SK-N-SH (cell line): ENCODE results near the gene GMPR. TPM values are rescaled to one million over a fixed set of nuclear protein-coding genes. Genes with fewer than 3 reads are reported as not detected.

Experiments used
- CTCF ChIA-PET: fragments of 300-600, 350-600 bp; formaldehyde crosslinking; extraction: SDS; loops from one replicate; lab custom pipeline; 2021; lab: Yijun Ruan, JAX
- POLR2A ChIA-PET: fragments of 350-600 bp; sonication (Branson Sonifier 250); formaldehyde crosslinking; extraction: SDS; loops from one replicate; lab custom pipeline; 2020; ENCODE audit warnings: antibody characterized with exemption, inconsistent platforms; lab: Yijun Ruan, JAX
- DNase-seq: peaks from one replicate; pipeline ENCODE4 v3.0.0; 2012
- H2AFZ ChIP-seq: fragments of 200-600 bp; sonication (generic); 2 replicates; pipeline ENCODE4 v1.8.1; 2016; ENCODE audit warnings: antibody characterized with exemption, mild to moderate bottlenecking, low read depth
- H3F3A ChIP-seq: fragments of 200-600 bp; sonication (generic); replicated peaks from 2 replicates; pipeline ENCODE3; 2016; ENCODE audit warnings: antibody characterized with exemption, mild to moderate bottlenecking; ENCODE audit not compliant: insufficient read depth
- H3K27ac ChIP-seq, 2 experiments: fragments of 200-500 bp in 1 of 2; fragments of 200-600 bp in 1 of 2; sonication (Bioruptor generic) in 1 of 2; sonication (generic), shearing (Covaris generic) in 1 of 2; 2 replicates each; pipeline versions ENCODE4 v1.5.1 to v1.6.1; 2014 to 2016; ENCODE audit warnings: low read depth in 2 of 2, inconsistent platforms in 1 of 2, low read length in 1 of 2, mild to moderate bottlenecking in 1 of 2, mixed read lengths in 1 of 2
- H3K27me3 ChIP-seq: fragments of 200-600 bp; sonication (generic), shearing (Covaris generic); 2 replicates; pipeline ENCODE4 v1.6.1; 2016; ENCODE audit warnings: mixed run types; ENCODE audit not compliant: insufficient read depth
- H3K36me3 ChIP-seq, 2 experiments: fragments of 200-500 bp in 1 of 2; fragments of 200-600 bp in 1 of 2; sonication (Bioruptor generic) in 1 of 2; sonication (generic) in 1 of 2; replicated peaks in 1 of 2; 2 replicates each; pipeline versions ENCODE3 to v1.5.1; 2014 to 2016; ENCODE audit warnings: low read length in 1 of 2, mild to moderate bottlenecking in 1 of 2; ENCODE audit not compliant: insufficient read depth in 2 of 2, control insufficient read depth in 1 of 2
- H3K4me1 ChIP-seq, 2 experiments: fragments of 200-500 bp in 1 of 2; fragments of 200-600 bp in 1 of 2; sonication (Bioruptor generic) in 1 of 2; sonication (generic), shearing (Covaris generic) in 1 of 2; 2 replicates each; pipeline versions ENCODE4 v1.5.1 to v1.6.1; 2014 to 2016; ENCODE audit warnings: low read depth in 1 of 2, low read length in 1 of 2, mixed run types in 1 of 2; ENCODE audit not compliant: insufficient read depth in 2 of 2, control insufficient read depth in 1 of 2
- H3K4me2 ChIP-seq: fragments of 200-600 bp; sonication (generic), shearing (Covaris generic); 2 replicates; pipeline ENCODE4 v1.6.1; 2017; ENCODE audit warnings: mixed run types
- H3K4me3 ChIP-seq, 2 experiments: fragments of 200-500 bp in 1 of 2; fragments of 200-600 bp in 1 of 2; sonication (Bioruptor generic) in 1 of 2; sonication (generic), shearing (Covaris generic) in 1 of 2; 2 replicates each; pipeline versions ENCODE4 v1.5.1 to v1.8.1; 2014 to 2016; ENCODE audit warnings: low read depth in 2 of 2, inconsistent platforms in 1 of 2, low read length in 1 of 2, mild to moderate bottlenecking in 1 of 2, mixed read lengths in 1 of 2, moderate library complexity in 1 of 2
- H3K79me2 ChIP-seq: fragments of 200-600 bp; sonication (generic); 2 replicates; pipeline ENCODE4 v1.8.1; 2017; ENCODE audit warnings: mild to moderate bottlenecking; ENCODE audit not compliant: insufficient read depth
- H3K9ac ChIP-seq: fragments of 200-600 bp; sonication (generic); 2 replicates; pipeline ENCODE4 v1.6.1; 2017; ENCODE audit warnings: mixed run types
- H3K9me2 ChIP-seq: fragments of 200-600 bp; sonication (generic); 2 replicates; pipeline ENCODE4 v1.6.1; 2017; ENCODE audit warnings: mixed run types
- H3K9me3 ChIP-seq: fragments of 200-600 bp; sonication (generic); 2 replicates; pipeline ENCODE4 v1.6.1; 2017; ENCODE audit warnings: mixed run types, mild to moderate bottlenecking, moderate library complexity
- H4K20me1 ChIP-seq: fragments of 200-600 bp; sonication (generic); 2 replicates; pipeline ENCODE4 v1.6.1; 2017; ENCODE audit warnings: mild to moderate bottlenecking, mixed run types; ENCODE audit not compliant: insufficient read depth
- CTCF ChIP-seq: fragments of 200-600 bp; sonication (generic); IDR thresholded peaks from 2 replicates; pipeline ENCODE4 v1.6.1; 2017; ENCODE audit warnings: antibody characterized with exemption, mild to moderate bottlenecking, moderate library complexity
- EP300 ChIP-seq, 2 experiments: IDR thresholded peaks; 2 replicates each; pipeline versions ENCODE4 v1.4.0 to v1.6.1; 2012; ENCODE audit warnings: borderline replicate concordance in 1 of 2, low read depth in 1 of 2, low read length in 1 of 2
- FOSL2 ChIP-seq: IDR thresholded peaks from 2 replicates; pipeline ENCODE4 v1.4.0; 2012; ENCODE audit warnings: low read depth, mild to moderate bottlenecking, moderate library complexity, borderline replicate concordance
- FOXJ3 ChIP-seq: sonication (generic); formaldehyde crosslinking; IDR thresholded peaks from 2 replicates; pipeline ENCODE4 v1.5.1; 2020; ENCODE audit warnings: mild to moderate bottlenecking, missing genetic modification reagents
- GATA2 ChIP-seq: sonication (generic); formaldehyde crosslinking; IDR thresholded peaks from 2 replicates; pipeline ENCODE4 v1.5.0; 2020; ENCODE audit warnings: mild to moderate bottlenecking, missing genetic modification reagents
- JUND ChIP-seq: IDR thresholded peaks from 2 replicates; pipeline ENCODE4 v1.4.0; 2012
- MAX ChIP-seq: IDR thresholded peaks from 2 replicates; pipeline ENCODE4 v1.4.0; 2012; ENCODE audit warnings: low read depth
- MEF2A ChIP-seq: IDR thresholded peaks from 2 replicates; pipeline ENCODE4 v1.4.0; 2012; ENCODE audit warnings: low read depth, borderline replicate concordance
- NRF1 ChIP-seq: IDR thresholded peaks from 2 replicates; pipeline ENCODE4 v1.6.1; 2012; ENCODE audit warnings: low read depth, mild to moderate bottlenecking, low read length
- RAD21 ChIP-seq: IDR thresholded peaks from 2 replicates; pipeline ENCODE4 v1.6.1; 2012; ENCODE audit warnings: mild to moderate bottlenecking, low read length
- RCOR1 ChIP-seq: fragments of 150-350 bp; IDR thresholded peaks from 2 replicates; pipeline ENCODE4 v1.6.1; 2017; ENCODE audit warnings: antibody characterized with exemption, low read length
- REST ChIP-seq: IDR thresholded peaks from 2 replicates; pipeline ENCODE4 v1.6.1; 2012; ENCODE audit warnings: mild to moderate bottlenecking, low read depth, low read length, moderate library complexity
- RFX5 ChIP-seq: IDR thresholded peaks from 2 replicates; pipeline ENCODE4 v1.6.1; 2012; ENCODE audit warnings: mild to moderate bottlenecking, improper control_type of control experiment, low read length
- RXRA ChIP-seq: IDR thresholded peaks from 2 replicates; pipeline ENCODE4 v1.4.0; 2012; ENCODE audit warnings: low read depth, mild to moderate bottlenecking, borderline replicate concordance
- SIN3A ChIP-seq: IDR thresholded peaks from 2 replicates; pipeline ENCODE4 v1.6.1; 2012; ENCODE audit warnings: low read depth, mild to moderate bottlenecking, low read length, moderate library complexity, borderline replicate concordance
- SMC3 ChIP-seq: IDR thresholded peaks from 2 replicates; pipeline ENCODE4 v1.6.1; 2012; ENCODE audit warnings: low read depth, low read length, improper control_type of control experiment
- YY1 ChIP-seq: IDR thresholded peaks from 2 replicates; pipeline ENCODE4 v1.4.0; 2012; ENCODE audit warnings: low read depth, mild to moderate bottlenecking
- WGBS: methylation state at CpG from one replicate; pipeline ENCODE4 v1.1.6; 2017; ENCODE audit warnings: low lambda C conversion rate; 5-methylcytosine and 5-hydroxymethylcytosine counted together
- polyA plus RNA-seq, 3 experiments: library from polyadenylated mRNA; depleted of rRNA; stranded (reverse); fragments of >200 nt; gene quantifications; 2 replicates each; pipeline ENCODE4 v1.2.3, GENCODE V29; 2012
- TF ChIP-seq, protein P1 (sequence below): IDR thresholded peaks from 2 replicates; pipeline ENCODE4; 2012

Gene GMPR
- polyA plus RNA-seq, 1 of the 3 experiments (the other 2 are of a cell fraction), result 21.0 TPM

DNA sequence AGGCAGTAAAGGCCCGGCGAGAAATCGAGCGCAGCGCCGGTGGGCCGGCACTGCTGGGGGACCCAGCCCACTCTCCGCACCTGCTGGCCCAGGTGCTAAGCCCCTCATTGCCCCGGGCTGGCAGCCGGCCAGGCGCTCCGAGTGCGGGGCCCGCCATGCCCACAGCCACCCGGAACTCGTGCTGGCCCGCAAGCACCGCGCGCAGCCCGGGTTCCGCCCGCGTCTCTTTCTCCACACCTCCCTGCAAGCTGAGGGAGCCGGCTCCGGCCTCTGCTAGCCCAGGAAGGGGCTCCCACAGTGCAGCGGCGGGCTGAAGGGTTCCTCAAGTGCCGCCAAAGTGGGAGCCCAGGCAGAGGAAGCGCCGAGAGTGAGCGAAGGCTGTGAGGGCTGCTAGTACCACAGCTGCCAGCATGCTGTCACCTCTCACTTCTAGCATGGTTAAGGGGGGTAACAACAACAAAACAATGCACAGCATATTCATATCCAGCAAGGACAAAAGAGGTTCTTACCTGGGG lies 11.3 kb upstream of the GMPR start:
- no peak for DNase-seq
- no peaks in the 10 kb centered on the region; the same call in 1 of the 2 replicates for H3K27me3 ChIP-seq
- no peaks in the 10 kb centered on the region for H4K20me1 ChIP-seq
- peaks cover 0 to 10% of the 10 kb centered on the region in 2 experiments; a peak in 1 of 4 replicates for H3K4me1 ChIP-seq
- no peak overlapping the region for H2AFZ ChIP-seq
- POLR2A ChIA-PET, result no interaction called here
- CTCF ChIA-PET, result no interaction called here
- H3K36me3 ChIP-seq, result no peaks in the 10 kb centered on the region
- H3K4me3 ChIP-seq, result no peak overlapping the region
- no peaks in the 10 kb centered on the region for H3K79me2 ChIP-seq
- no peak overlapping the region for H3K4me2 ChIP-seq
- H3K9me3 ChIP-seq, result no peaks in the 10 kb centered on the region
- H3K27ac ChIP-seq, result no peak overlapping the region
- H3F3A ChIP-seq, result no peaks in the 10 kb centered on the region
- H3K9me2 ChIP-seq, result no peaks in the 10 kb centered on the region
- no peak overlapping the region for H3K9ac ChIP-seq
- TF ChIP-seq REST, result no peak
- TF ChIP-seq RCOR1, result no peak
- no peak for TF ChIP-seq MEF2A
- no peak for TF ChIP-seq FOSL2
- no peak for TF ChIP-seq GATA2
- no peak for TF ChIP-seq NRF1
- no peak for TF ChIP-seq YY1
- TF ChIP-seq MAX, result no peak
- TF ChIP-seq FOXJ3, result no peak
- TF ChIP-seq, protein P1, sequence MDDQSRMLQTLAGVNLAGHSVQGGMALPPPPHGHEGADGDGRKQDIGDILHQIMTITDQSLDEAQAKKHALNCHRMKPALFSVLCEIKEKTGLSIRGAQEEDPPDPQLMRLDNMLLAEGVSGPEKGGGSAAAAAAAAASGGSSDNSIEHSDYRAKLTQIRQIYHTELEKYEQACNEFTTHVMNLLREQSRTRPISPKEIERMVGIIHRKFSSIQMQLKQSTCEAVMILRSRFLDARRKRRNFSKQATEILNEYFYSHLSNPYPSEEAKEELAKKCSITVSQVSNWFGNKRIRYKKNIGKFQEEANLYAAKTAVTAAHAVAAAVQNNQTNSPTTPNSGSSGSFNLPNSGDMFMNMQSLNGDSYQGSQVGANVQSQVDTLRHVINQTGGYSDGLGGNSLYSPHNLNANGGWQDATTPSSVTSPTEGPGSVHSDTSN, result no peak
- TF ChIP-seq EP300 (IDR thresholded peaks at IDR 0.05; ENCODE audit: borderline replicate concordance in 1 of 2, low read depth in 1 of 2, low read length in 1 of 2), result no peak
- TF ChIP-seq SIN3A, result no peak
- TF ChIP-seq RFX5, result no peak
- TF ChIP-seq JUND, result no peak
- no peak for TF ChIP-seq RAD21
- TF ChIP-seq CTCF, result no peak
- TF ChIP-seq SMC3, result no peak
- TF ChIP-seq RXRA, result no peak
- 98% methylated on average over 16 of the region's 32 CpGs for WGBS
